ENCODE measurements around the gene RNU6-1. TPM values are rescaled to one million over a fixed set of nuclear protein-coding genes. Genes with fewer than 3 reads are reported as not detected.

RNU6-1 gene
- total and polyA plus RNA-seq, 5 donors from 2014 or later, result not detected

DNA sequence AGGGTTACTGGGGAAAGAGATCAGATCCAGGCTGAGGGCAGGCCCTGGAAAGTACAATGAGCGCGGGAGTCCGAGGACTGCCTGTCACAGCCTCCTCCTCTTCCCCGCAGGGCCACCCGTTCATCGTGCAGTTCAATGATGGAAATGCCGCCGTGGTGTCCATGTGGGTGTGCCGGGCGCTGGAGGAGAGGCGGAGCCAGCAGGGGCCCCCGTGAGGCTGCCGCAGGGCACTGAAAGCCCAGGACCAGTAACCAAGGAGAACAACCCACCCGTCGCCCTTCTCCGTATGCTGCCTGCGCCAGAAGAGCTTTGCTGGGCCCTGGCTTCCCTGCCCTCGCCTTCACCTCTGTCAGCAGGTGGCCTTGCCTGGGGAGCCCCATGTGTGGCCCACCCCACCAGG, 33.3 kb downstream of the RNU6-1 start:
- no peak overlapping the region for H3K27ac ChIP-seq (ENCODE audit: insufficient read depth, low read length, poor library complexity, severe bottlenecking)
- no peak overlapping the region for H3K27ac Mint-ChIP-seq
- peaks cover 18% of the 10 kb centered on the region for H3K36me3 Mint-ChIP-seq
- H3K4me1 Mint-ChIP-seq, result peaks cover 0 to 6% (median 0%) of the 10 kb centered on the region in 4 donors
- H3K27me3 Mint-ChIP-seq, result peaks cover 5% of the 10 kb centered on the region
- H3K4me1 ChIP-seq (ENCODE audit: control insufficient read depth, insufficient read depth, low read length, poor library complexity, severe bottlenecking), result no peaks in the 10 kb centered on the region
- no peaks in the 10 kb centered on the region for H3K36me3 ChIP-seq (ENCODE audit: control insufficient read depth, insufficient read depth, low read length)
- H3K4me3 ChIP-seq (ENCODE audit: low read depth, low read length), result no peak overlapping the region
- H3K9me3 ChIP-seq (ENCODE audit: control insufficient read depth in 2 of 2, low read length in 2 of 2), result no peaks in the 10 kb centered on the region
- no peak overlapping the region for H3K4me3 Mint-ChIP-seq
- no peaks in the 10 kb centered on the region for H3K27me3 ChIP-seq (ENCODE audit: control insufficient read depth, insufficient read depth, low read length)
- no peak for DNase-seq
- H3K9me3 Mint-ChIP-seq, result peaks cover 0 to 1% (median 0%) of the 10 kb centered on the region in 7 donors
- no peak for ATAC-seq (ENCODE audit: low read depth in 2 of 2)

DNA sequence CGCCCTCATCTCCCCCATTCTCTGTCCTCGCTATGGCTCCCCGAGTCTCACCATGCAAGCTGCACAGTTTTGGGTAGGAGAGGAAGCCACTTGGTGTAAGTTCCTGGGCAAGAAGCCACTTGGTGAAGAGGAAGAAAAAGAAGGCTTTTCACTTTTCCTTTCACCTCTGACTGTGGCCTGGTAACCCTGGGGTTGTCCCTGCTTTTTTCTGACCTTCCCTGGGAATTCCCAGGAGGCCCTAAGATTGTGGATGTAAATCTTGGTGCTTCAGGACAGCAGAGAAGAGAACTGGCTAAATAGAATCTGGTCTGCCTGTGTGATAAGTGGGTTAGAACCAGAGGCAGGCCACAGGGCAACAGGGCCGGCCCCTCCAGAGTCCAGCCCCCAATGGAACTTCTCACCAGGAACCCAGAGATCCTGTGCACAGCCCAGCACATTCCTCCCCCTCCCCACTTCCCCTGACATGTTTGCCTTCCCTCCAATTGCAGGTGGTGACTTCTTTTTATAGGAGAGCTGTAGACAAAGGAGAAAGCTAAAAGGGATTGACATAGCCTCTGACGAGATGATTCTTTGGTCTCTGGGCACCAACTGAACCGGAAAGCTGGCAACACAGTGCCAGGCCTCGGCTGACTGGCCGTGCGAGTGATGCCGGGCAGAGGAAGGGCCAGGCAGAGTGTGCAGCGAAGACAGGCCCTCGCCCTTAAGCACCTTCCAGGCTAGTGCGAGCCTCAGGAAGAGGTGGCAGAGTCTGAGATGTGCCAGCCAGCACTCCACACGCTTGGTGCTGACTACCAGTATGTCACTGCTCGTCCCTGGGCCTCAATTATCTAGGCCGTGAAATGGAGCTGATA, 34.0 kb downstream of the RNU6-1 start:
- Mint-ChIP-seq H3K4me3 (no peak overlapping the region), H3K9me3 (peaks cover 0 to 1% (median 0%) of the 10 kb centered on the region in 7 donors), H3K27ac (no peak overlapping the region), H3K27me3 (peaks cover 5% of the 10 kb centered on the region), H3K36me3 (peaks cover 18% of the 10 kb centered on the region), H3K4me1 (peaks cover 0 to 6% (median 0%) of the 10 kb centered on the region in 4 donors)
- H3K27me3 ChIP-seq (ENCODE audit: control insufficient read depth, insufficient read depth, low read length), result no peaks in the 10 kb centered on the region
- no peaks in the 10 kb centered on the region for H3K9me3 ChIP-seq (ENCODE audit: control insufficient read depth in 2 of 2, low read length in 2 of 2)
- DNase-seq (no peak), ATAC-seq (ENCODE audit: low read depth in 2 of 2) (no peak)
- H3K4me3 ChIP-seq (ENCODE audit: low read depth, low read length), result no peak overlapping the region
- no peak overlapping the region for H3K27ac ChIP-seq (ENCODE audit: insufficient read depth, low read length, poor library complexity, severe bottlenecking)
- no peaks in the 10 kb centered on the region for H3K36me3 ChIP-seq (ENCODE audit: control insufficient read depth, insufficient read depth, low read length)
- no peaks in the 10 kb centered on the region for H3K4me1 ChIP-seq (ENCODE audit: control insufficient read depth, insufficient read depth, low read length, poor library complexity, severe bottlenecking)

DNA sequence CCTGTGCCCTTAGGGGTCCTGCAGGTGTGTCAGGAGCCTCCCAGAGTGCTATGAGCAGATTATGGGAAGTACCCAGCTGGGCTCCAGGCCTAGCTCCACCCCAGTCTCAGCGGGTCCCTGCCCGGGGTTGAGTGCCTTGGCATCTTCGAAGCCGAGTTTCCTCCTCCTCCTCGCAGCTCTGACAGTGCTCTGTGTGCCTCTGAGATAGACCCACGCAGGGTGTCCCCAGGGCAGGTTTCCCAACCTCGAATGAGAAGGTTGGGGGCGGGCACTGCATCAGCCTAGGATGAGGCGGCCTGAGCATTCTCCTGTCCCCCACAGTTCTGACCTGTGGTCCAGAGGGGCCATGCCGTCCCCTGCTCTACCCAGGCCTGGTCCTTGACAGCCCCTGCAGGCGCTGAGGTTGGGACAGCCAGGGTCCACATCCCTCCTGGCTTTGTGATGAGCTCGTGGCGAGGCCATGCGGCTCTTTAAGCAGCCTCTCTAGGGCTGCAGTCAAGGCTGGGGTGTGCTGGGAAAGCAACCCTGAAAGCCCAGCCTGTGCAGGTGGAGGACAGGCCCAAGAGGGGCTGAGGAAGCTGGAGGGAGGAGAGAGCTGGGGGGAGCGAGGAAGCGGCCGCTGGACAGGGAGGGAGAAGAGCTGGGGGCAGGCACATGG, 34.7 kb downstream of the RNU6-1 start:
- no peaks in the 10 kb centered on the region for H3K36me3 ChIP-seq (ENCODE audit: control insufficient read depth, insufficient read depth, low read length)
- H3K4me3 Mint-ChIP-seq, result no peak overlapping the region

DNA sequence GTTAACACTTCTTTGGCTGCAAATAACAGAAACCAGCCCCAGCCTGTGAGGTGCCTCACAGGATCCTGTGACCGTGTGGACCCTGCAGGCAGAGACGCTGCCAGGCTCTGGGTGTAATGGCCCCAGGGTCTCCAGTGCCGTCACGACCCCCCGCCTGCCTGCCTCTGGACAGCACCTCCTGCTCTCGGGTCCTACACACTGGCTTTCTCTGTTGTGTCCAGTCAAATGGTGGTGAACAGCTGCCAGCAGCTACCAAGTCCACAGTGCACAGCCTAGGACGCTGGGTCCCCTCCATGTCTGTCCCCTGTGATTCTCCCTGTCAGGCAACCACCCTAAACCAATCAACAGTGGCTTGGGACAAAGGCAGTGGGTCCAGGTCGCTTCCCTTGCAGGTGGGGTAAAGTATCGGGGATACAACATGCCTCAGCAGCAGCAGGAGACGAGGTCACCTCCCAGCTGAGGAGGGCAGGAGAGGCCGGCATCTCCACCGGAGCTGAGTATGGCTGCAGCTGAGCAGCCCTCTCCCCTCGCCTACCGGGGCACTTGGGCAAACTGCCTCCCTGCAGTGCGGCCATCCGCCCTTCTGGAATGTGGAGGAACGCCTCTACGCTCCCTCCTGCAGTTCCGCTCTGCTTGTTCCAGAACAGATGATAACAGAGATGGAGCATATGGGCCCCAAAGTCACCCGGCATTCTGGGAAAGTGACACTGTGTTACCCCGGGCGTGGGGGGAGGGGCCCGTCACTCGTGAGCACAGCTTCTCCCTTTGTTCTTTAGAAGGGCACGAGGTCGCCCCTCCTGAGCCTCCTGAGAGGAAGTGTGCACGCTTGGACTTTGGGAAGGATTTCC, 35.6 kb downstream of the RNU6-1 start:
- ATAC-seq (ENCODE audit: low read depth in 2 of 2), result no peak
- Histone ChIP-seq H3K4me3 (ENCODE audit: low read depth, low read length) (no peak overlapping the region), H3K27ac (ENCODE audit: insufficient read depth, low read length, poor library complexity, severe bottlenecking) (no peak overlapping the region), H3K4me1 (ENCODE audit: control insufficient read depth, insufficient read depth, low read length, poor library complexity, severe bottlenecking) (no peaks in the 10 kb centered on the region), H3K9me3 (ENCODE audit: control insufficient read depth in 2 of 2, low read length in 2 of 2) (no peaks in the 10 kb centered on the region), H3K36me3 (ENCODE audit: control insufficient read depth, insufficient read depth, low read length) (no peaks in the 10 kb centered on the region), H3K27me3 (ENCODE audit: control insufficient read depth, insufficient read depth, low read length) (no peaks in the 10 kb centered on the region)
- no peak overlapping the region for H3K4me3 Mint-ChIP-seq
- no peak overlapping the region for H3K27ac Mint-ChIP-seq
- no peak for DNase-seq
- H3K27me3 Mint-ChIP-seq, result peaks cover 5% of the 10 kb centered on the region
- H3K36me3 Mint-ChIP-seq, result peaks cover 23% of the 10 kb centered on the region
- peaks cover 0 to 6% (median 0%) of the 10 kb centered on the region in 4 donors for H3K4me1 Mint-ChIP-seq
- H3K9me3 Mint-ChIP-seq, result peaks cover 0 to 1% (median 0%) of the 10 kb centered on the region in 7 donors

More for the DNA sequence above, 34.7 kb downstream of the RNU6-1 start:
- Histone ChIP-seq H3K9me3 (ENCODE audit: control insufficient read depth in 2 of 2, low read length in 2 of 2) (no peaks in the 10 kb centered on the region), H3K27ac (ENCODE audit: insufficient read depth, low read length, poor library complexity, severe bottlenecking) (no peak overlapping the region), H3K4me3 (ENCODE audit: low read depth, low read length) (no peak overlapping the region), H3K27me3 (ENCODE audit: control insufficient read depth, insufficient read depth, low read length) (no peaks in the 10 kb centered on the region), H3K4me1 (ENCODE audit: control insufficient read depth, insufficient read depth, low read length, poor library complexity, severe bottlenecking) (no peaks in the 10 kb centered on the region)
- no peak for DNase-seq
- H3K36me3 Mint-ChIP-seq, result peaks cover 19% of the 10 kb centered on the region
- peaks cover 0 to 6% (median 0%) of the 10 kb centered on the region in 4 donors for H3K4me1 Mint-ChIP-seq
- no peak overlapping the region for H3K27ac Mint-ChIP-seq
- ATAC-seq (ENCODE audit: low read depth in 2 of 2), result no peak
- H3K27me3 Mint-ChIP-seq, result peaks cover 5% of the 10 kb centered on the region
- H3K9me3 Mint-ChIP-seq, result peaks cover 0 to 1% (median 0%) of the 10 kb centered on the region in 7 donors

DNA sequence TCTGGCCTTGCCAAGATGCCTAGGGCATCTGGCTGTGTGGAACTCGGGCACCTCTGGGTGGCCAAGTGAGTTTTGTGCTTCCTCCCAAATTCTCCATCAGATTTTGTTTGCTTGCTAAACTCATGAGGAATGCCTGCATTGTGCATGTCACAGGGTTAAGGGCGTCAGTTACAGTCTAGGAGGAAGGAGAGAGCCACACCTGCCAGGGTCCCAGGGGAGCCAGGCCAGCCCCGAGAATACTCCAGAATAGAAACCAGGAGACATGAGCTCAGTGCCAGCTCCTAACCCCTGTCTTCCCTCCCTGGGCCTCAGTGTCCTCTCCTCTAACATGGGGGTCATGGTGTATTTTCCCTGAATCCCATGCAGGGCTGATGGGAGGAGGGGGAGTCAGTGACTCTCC, 36.5 kb downstream of the RNU6-1 start:
- no peak overlapping the region for H3K4me3 Mint-ChIP-seq
- DNase-seq, result no peak
- H3K36me3 ChIP-seq (ENCODE audit: control insufficient read depth, insufficient read depth, low read length), result no peaks in the 10 kb centered on the region
- no peak for ATAC-seq (ENCODE audit: low read depth in 2 of 2)
- H3K9me3 Mint-ChIP-seq, result peaks cover 0 to 1% (median 0%) of the 10 kb centered on the region in 7 donors
- no peaks in the 10 kb centered on the region for H3K9me3 ChIP-seq (ENCODE audit: control insufficient read depth in 2 of 2, low read length in 2 of 2)
- H3K27me3 Mint-ChIP-seq, result no peaks in the 10 kb centered on the region
- no peaks in the 10 kb centered on the region for H3K27me3 ChIP-seq (ENCODE audit: control insufficient read depth, insufficient read depth, low read length)
- H3K27ac Mint-ChIP-seq, result no peak overlapping the region
- H3K36me3 Mint-ChIP-seq, result peaks cover 18% of the 10 kb centered on the region
- no peaks in the 10 kb centered on the region for H3K4me1 ChIP-seq (ENCODE audit: control insufficient read depth, insufficient read depth, low read length, poor library complexity, severe bottlenecking)
- H3K4me1 Mint-ChIP-seq, result peaks cover 0 to 2% (median 0%) of the 10 kb centered on the region in 4 donors
- H3K27ac ChIP-seq (ENCODE audit: insufficient read depth, low read length, poor library complexity, severe bottlenecking), result no peak overlapping the region
- H3K4me3 ChIP-seq (ENCODE audit: low read depth, low read length), result no peak overlapping the region

DNA sequence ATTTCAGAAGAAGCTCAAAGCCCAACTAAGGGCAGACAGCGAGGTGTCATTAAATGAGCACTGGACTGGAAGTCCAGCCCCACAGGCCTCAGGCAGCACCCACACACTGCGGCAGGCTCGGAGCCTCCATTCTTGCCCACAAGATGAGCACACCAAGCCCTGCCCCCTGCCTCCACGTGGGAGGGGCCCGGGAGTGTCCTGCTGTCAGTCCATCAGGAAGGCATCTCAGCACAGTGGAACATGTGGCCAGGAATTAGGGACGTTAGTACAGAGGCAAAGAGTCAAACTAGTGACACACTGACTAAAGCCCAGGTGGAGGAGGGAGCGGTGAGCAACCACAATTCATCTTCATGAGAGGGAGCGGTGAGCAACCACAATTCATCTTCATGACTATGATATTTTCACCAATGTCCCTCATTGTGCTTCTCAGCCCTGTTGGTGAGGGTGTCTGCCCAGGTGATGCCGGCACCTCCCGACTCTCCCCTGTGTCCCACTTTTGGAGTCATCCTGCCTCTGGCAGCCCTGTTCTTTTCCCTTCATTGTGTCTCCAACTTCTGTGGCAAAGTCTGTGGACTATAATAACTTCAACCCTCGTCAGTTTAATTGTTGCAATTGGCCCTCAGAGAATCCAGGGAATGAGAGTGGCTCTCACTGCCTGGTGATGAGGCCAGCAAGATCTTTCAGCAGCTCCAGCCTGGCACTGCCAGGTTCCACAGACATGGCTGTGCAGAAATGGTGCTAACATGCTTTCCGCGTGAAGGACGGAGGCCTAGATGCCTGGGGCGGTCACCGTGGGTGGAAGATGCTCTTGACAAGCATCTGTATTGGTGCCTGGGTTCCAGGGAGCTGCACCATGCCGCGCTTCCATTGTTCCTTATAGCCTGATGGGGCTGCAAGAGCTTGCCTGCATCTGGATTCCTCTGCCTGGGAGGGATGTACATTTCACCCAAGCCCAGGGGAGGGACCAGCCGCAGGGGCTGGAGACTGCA, 37.6 kb downstream of the RNU6-1 start:
- Mint-ChIP-seq H3K27ac (no peak overlapping the region), H3K9me3 (peaks cover 0 to 1% (median 0%) of the 10 kb centered on the region in 7 donors), H3K27me3 (no peaks in the 10 kb centered on the region), H3K4me3 (no peak overlapping the region), H3K36me3 (peaks cover 9% of the 10 kb centered on the region), H3K4me1 (no peaks in the 10 kb centered on the region)
- Histone ChIP-seq H3K9me3 (ENCODE audit: control insufficient read depth in 2 of 2, low read length in 2 of 2) (no peaks in the 10 kb centered on the region), H3K4me1 (ENCODE audit: control insufficient read depth, insufficient read depth, low read length, poor library complexity, severe bottlenecking) (no peaks in the 10 kb centered on the region), H3K27ac (ENCODE audit: insufficient read depth, low read length, poor library complexity, severe bottlenecking) (no peak overlapping the region), H3K4me3 (ENCODE audit: low read depth, low read length) (no peak overlapping the region), H3K36me3 (ENCODE audit: control insufficient read depth, insufficient read depth, low read length) (no peaks in the 10 kb centered on the region), H3K27me3 (ENCODE audit: control insufficient read depth, insufficient read depth, low read length) (no peaks in the 10 kb centered on the region)
- DNase-seq (no peak), ATAC-seq (ENCODE audit: low read depth in 2 of 2) (no peak)

All from CD4-positive, CD25-positive, alpha-beta regulatory T cell (primary cell).